MM.1S (cell line): ENCODE data around the gene RUNDC3A.
"Not testable (repeated sequence)": the region's sequence is repeated elsewhere in the genome, so short reads cannot be mapped to it uniquely, and the experiment has no call there.

ENCODE experiments used
- DNase-seq: peaks from one replicate; pipeline ENCODE4 v3.0.0-alpha.2; 2015
- H2AFZ ChIP-seq: fragments of 300-600 bp; sonication (generic); 2 replicates; pipeline ENCODE4 v1.6.0; 2016; ENCODE audit warnings: antibody characterized with exemption, low read length
- H3F3A ChIP-seq: fragments of 300-600 bp; sonication (generic); 2 replicates; pipeline ENCODE4 v1.6.1; 2016; ENCODE audit warnings: mild to moderate bottlenecking, antibody characterized with exemption, low read length, moderate library complexity, mixed read lengths; ENCODE audit not compliant: insufficient read depth
- H3K27ac ChIP-seq: fragments of 300-600 bp; sonication (generic); 2 replicates; pipeline ENCODE4 v1.5.1; 2016; ENCODE audit warnings: mild to moderate bottlenecking, low read length
- H3K27me3 ChIP-seq: fragments of 300-600 bp; sonication (generic); replicated peaks from 2 replicates; pipeline ENCODE4 v1.6.0; 2016; ENCODE audit warnings: low read length; ENCODE audit not compliant: insufficient read depth
- H3K36me3 ChIP-seq: fragments of 300-600 bp; sonication (generic); replicated peaks from 2 replicates; pipeline ENCODE4 v1.6.1; 2016; ENCODE audit warnings: mild to moderate bottlenecking, low read length, mixed read lengths; ENCODE audit not compliant: insufficient read depth
- H3K4me1 ChIP-seq: fragments of 300-600 bp; sonication (generic); 2 replicates; pipeline ENCODE4 v1.6.1; 2016; ENCODE audit warnings: low read length, mixed read lengths
- H3K4me2 ChIP-seq: fragments of 300-600 bp; sonication (generic); 2 replicates; pipeline ENCODE4 v1.6.0; 2016; ENCODE audit warnings: low read depth, low read length
- H3K4me3 ChIP-seq: fragments of 300-600 bp; sonication (generic); 2 replicates; pipeline ENCODE4 v1.5.1; 2016; ENCODE audit warnings: low read length, mixed read lengths
- H3K79me2 ChIP-seq: fragments of 300-600 bp; sonication (generic); 2 replicates; pipeline ENCODE4 v1.6.1; 2016; ENCODE audit warnings: mixed run types, low read length, mixed read lengths
- H3K9ac ChIP-seq: fragments of 300-600 bp; sonication (generic); 2 replicates; pipeline ENCODE4 v1.6.1; 2016; ENCODE audit warnings: low read length, mixed read lengths
- H3K9me2 ChIP-seq: fragments of 300-600 bp; sonication (generic); replicated peaks from 2 replicates; pipeline ENCODE4 v1.6.1; 2016; ENCODE audit warnings: mild to moderate bottlenecking, low read length, mixed read lengths; ENCODE audit not compliant: insufficient read depth
- H3K9me3 ChIP-seq: fragments of 300-600 bp; sonication (generic); replicated peaks from 2 replicates; pipeline ENCODE4 v1.6.1; 2016; ENCODE audit warnings: mild to moderate bottlenecking, low read length, mixed read lengths; ENCODE audit not compliant: insufficient read depth
- H4K20me1 ChIP-seq: fragments of 300-600 bp; sonication (generic); 2 replicates; pipeline ENCODE4 v1.6.1; 2016; ENCODE audit warnings: mild to moderate bottlenecking, low read length, moderate library complexity, mixed read lengths; ENCODE audit not compliant: insufficient read depth
- EZH2 ChIP-seq: fragments of 300-600 bp; sonication (generic); optimal IDR thresholded peaks from 2 replicates; pipeline ENCODE3; 2017; ENCODE audit warnings: low read depth, mild to moderate bottlenecking, antibody characterized with exemption, low read length, mixed read lengths
- EZH2phosphoT487 ChIP-seq: fragments of 300-600 bp; sonication (generic); IDR thresholded peaks from 2 replicates; pipeline ENCODE4 v1.6.1; 2018; ENCODE audit warnings: antibody characterized with exemption, low read length
- TF ChIP-seq, protein P1 (sequence below): fragments of 300-600 bp; sonication (generic); IDR thresholded peaks from 2 replicates; pipeline ENCODE4 v1.5.1; 2016; ENCODE audit warnings: antibody characterized with exemption, low read length, mixed read lengths

The RUNDC3A gene

DNA sequence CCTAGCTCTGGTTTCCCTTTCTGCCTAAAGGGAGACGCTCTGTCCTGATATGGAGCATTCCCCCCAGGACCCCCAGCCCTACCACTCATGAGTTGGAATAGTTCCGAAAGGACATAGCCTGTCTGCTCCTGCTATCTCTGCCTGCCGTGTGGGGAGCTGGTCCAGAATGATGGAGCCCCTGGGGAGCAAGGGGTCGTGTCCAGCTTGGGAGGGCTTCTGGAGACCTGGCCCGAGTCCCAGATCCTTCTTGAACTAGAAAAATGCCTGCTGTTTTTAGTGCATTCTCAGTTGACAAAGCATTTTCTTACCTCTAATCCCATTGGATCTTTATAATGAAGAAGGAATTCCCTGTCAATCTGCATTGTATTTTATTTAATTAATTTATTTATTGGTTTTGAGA, 27.6 kb downstream of the RUNDC3A start:
- H3K9me2 ChIP-seq: no peaks in the 10 kb centered on the region
- peaks cover 2% of the 10 kb centered on the region; the same call in 1 of the 2 replicates for H3K4me1 ChIP-seq
- no peak overlapping the region for H3K4me3 ChIP-seq
- TF ChIP-seq EZH2phosphoT487: no peak
- H3K36me3 ChIP-seq: no peaks in the 10 kb centered on the region
- no peaks in the 10 kb centered on the region for H3F3A ChIP-seq
- no peak for DNase-seq
- H3K27ac ChIP-seq: no peak overlapping the region
- H2AFZ ChIP-seq: no peak overlapping the region
- H3K9ac ChIP-seq: no peak overlapping the region
- no peaks in the 10 kb centered on the region for H3K27me3 ChIP-seq
- no peaks in the 10 kb centered on the region for H4K20me1 ChIP-seq
- H3K9me3 ChIP-seq: no peaks in the 10 kb centered on the region
- H3K4me2 ChIP-seq: no peak overlapping the region
- H3K79me2 ChIP-seq: no peaks in the 10 kb centered on the region

DNA sequence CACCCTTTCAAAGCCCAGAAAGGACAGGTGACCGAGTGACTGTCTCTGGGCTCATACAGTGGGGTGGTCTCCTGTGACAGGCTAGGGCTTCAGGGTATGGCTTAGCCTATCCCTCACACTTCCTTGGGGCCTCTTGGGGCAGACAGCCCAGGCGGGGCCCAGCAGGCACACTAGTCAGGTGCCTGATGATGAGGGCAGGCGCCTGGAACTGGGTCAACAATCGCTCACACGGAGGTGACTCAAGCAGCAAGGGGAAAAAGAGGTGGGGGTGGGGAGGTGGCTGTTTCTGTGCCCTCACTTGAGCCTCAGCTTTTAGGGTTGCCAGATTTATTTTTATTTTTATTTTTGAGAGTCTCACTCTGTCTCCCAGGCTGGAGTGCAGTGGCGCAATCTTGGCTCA, 30.3 kb downstream of the RUNDC3A start:
- Histone ChIP-seq H3K9me3 (no peaks in the 10 kb centered on the region), H3K79me2 (no peaks in the 10 kb centered on the region), H3K27ac (no peak overlapping the region), H3F3A (no peaks in the 10 kb centered on the region), H4K20me1 (no peaks in the 10 kb centered on the region), H3K9me2 (no peaks in the 10 kb centered on the region), H3K4me1 (no peaks in the 10 kb centered on the region), H3K4me3 (no peak overlapping the region), H3K4me2 (no peak overlapping the region), H3K9ac (no peak overlapping the region), H3K36me3 (no peaks in the 10 kb centered on the region), H3K27me3 (no peaks in the 10 kb centered on the region), H2AFZ (no peak overlapping the region)
- TF ChIP-seq EZH2 (no peak), EZH2phosphoT487 (no peak)
- TF ChIP-seq, protein P1, sequence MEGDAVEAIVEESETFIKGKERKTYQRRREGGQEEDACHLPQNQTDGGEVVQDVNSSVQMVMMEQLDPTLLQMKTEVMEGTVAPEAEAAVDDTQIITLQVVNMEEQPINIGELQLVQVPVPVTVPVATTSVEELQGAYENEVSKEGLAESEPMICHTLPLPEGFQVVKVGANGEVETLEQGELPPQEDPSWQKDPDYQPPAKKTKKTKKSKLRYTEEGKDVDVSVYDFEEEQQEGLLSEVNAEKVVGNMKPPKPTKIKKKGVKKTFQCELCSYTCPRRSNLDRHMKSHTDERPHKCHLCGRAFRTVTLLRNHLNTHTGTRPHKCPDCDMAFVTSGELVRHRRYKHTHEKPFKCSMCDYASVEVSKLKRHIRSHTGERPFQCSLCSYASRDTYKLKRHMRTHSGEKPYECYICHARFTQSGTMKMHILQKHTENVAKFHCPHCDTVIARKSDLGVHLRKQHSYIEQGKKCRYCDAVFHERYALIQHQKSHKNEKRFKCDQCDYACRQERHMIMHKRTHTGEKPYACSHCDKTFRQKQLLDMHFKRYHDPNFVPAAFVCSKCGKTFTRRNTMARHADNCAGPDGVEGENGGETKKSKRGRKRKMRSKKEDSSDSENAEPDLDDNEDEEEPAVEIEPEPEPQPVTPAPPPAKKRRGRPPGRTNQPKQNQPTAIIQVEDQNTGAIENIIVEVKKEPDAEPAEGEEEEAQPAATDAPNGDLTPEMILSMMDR: no peak
- no peak for DNase-seq

DNA sequence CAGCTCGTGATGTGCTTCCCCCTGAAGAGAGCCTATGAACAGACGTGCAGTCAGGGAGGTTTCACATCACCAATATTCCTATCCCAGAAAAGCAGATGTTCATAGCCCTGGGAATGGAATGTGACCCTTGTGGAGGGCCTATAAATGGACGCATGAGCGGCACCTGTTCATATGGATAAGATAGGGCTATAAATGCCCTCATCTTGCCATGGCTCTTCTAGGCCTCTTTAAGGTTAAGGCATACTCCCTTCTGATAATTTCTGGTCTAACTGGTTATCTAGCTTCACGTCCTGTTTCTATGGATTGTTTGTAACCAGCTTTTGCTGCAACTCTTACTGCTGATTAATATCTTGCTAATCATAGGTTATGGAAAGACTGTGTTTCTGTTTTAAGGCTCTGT, 32.2 kb downstream of the RUNDC3A start:
- not testable (repeated sequence) for H3K27ac ChIP-seq, H3K9ac ChIP-seq, H3F3A ChIP-seq, H3K9me3 ChIP-seq, H2AFZ ChIP-seq, H3K9me2 ChIP-seq, H4K20me1 ChIP-seq, H3K79me2 ChIP-seq, H3K27me3 ChIP-seq, DNase-seq, H3K4me2 ChIP-seq, H3K4me1 ChIP-seq, H3K36me3 ChIP-seq, H3K4me3 ChIP-seq

DNA sequence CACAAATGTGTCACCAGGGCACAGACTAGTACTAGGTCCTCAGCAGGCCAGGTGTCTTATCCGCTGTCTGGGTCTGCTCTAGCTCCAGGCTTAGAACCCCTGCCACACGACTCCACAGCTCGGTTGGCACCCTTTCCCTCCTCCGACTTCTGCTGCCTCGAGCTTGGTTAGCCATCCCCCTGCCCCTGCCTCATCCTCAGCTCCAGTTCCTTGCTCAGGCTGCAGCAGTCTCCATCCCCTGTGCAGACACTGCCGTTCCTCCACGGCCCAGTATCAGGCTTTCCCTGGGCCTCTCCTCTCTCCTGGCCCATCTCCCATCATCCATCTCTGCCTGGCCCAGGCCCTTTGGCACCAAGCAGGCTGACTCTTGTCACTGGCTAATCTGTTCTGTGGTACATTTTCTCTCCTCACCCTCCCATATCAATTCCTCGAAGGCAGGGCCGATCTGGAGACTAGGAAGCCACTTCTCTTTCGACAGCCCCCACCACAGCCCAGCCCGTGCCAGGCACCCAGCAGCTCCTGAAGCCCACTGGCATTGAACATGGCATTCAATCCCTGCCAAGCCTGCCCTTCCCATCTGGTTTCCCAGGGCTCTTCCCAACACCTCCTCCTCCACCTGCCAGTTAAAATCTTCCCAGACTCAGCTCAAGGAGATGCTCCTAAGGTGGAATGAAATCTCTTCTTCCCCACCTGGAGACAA, 35.3 kb downstream of the RUNDC3A start:
- Histone ChIP-seq H3K4me3 (no peak overlapping the region), H3K36me3 (no peaks in the 10 kb centered on the region), H3K9me3 (no peaks in the 10 kb centered on the region), H3K27me3 (no peaks in the 10 kb centered on the region), H3K4me1 (peaks cover 15% of the 10 kb centered on the region), H3K27ac (no peak overlapping the region), H3K9me2 (no peaks in the 10 kb centered on the region), H2AFZ (no peak overlapping the region), H3K9ac (no peak overlapping the region), H4K20me1 (no peaks in the 10 kb centered on the region), H3K4me2 (no peak overlapping the region), H3K79me2 (no peaks in the 10 kb centered on the region), H3F3A (no peaks in the 10 kb centered on the region; the same call in 1 of the 2 replicates)
- TF ChIP-seq EZH2phosphoT487 (no peak), EZH2 (no peak)
- TF ChIP-seq, protein P1: no peak
- DNase-seq: no peak
